ENCODE results near the gene INSR. TPM values are rescaled to one million over a fixed set of nuclear protein-coding genes. Genes with fewer than 3 reads are reported as not detected.

INSR gene
- polyA plus RNA-seq, 1 of the 3 experiments (the other 2 are of a cell fraction), result 3.6 TPM

DNA sequence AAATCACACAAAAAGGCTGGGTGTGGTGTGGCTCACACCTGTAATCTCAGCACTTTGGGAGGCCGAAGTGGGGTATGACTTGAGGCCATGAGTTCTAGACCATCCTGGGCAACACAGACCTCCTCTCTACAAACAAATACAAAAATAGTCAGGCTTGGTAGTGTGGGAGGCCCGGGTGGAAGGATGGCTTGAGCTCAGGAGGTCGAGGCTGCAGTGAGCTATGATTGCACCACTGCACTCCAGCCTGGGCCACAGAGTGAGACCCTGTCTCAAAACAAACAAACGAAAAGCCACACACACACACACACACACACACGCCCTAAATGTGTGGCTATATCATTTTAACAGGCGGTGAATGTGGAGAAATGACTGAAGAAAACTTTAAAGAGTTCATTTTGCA is 225.6 kb downstream of the INSR start:
- no peaks in the 10 kb centered on the region for H4K20me1 ChIP-seq (ENCODE audit: insufficient read depth)
- H3K4me2 ChIP-seq, result no peak overlapping the region
- no peaks in the 10 kb centered on the region for H3K9me2 ChIP-seq
- peaks cover 18% of the 10 kb centered on the region for H3K79me2 ChIP-seq (ENCODE audit: insufficient read depth)
- no peak overlapping the region for H3K9ac ChIP-seq
- no peak for DNase-seq
- WGBS (ENCODE audit: low lambda C conversion rate), result 62% methylated on average over 6 of the region's 6 CpGs
- H3K9me3 ChIP-seq, result no peaks in the 10 kb centered on the region
- H3K4me1 ChIP-seq (ENCODE audit: control insufficient read depth in 1 of 2, insufficient read depth in 2 of 2, low read depth in 1 of 2, low read length in 1 of 2), result peaks cover 3 to 4% of the 10 kb centered on the region in 2 experiments; a peak in 2 of 4 replicates
- TF ChIP-seq MXI1 (IDR thresholded peaks at IDR 0.05; ENCODE audit: low read depth, low read length) (no peak), TAF1 (IDR thresholded peaks at IDR 0.05; ENCODE audit: borderline replicate concordance, low read depth, low read length) (no peak), EZH2phosphoT487 (IDR thresholded peaks at IDR 0.05; ENCODE audit: borderline replicate concordance, low read depth) (no peak), GABPA (IDR thresholded peaks at IDR 0.05; ENCODE audit: low read depth) (no peak), IRF3 (IDR thresholded peaks at IDR 0.05; ENCODE audit: low read depth, low read length) (no peak), FOXM1 (IDR thresholded peaks at IDR 0.05; ENCODE audit: low read depth) (no peak), TCF12 (IDR thresholded peaks at IDR 0.05) (no peak), PBX3 (IDR thresholded peaks at IDR 0.05) (no peak), YY1 (IDR thresholded peaks at IDR 0.05; ENCODE audit: low read depth) (no peak), NFIC (IDR thresholded peaks at IDR 0.05; ENCODE audit: borderline replicate concordance) (no peak), USF1 (IDR thresholded peaks at IDR 0.05; ENCODE audit: borderline replicate concordance, low read depth) (no peak)
- TF ChIP-seq, protein P1, sequence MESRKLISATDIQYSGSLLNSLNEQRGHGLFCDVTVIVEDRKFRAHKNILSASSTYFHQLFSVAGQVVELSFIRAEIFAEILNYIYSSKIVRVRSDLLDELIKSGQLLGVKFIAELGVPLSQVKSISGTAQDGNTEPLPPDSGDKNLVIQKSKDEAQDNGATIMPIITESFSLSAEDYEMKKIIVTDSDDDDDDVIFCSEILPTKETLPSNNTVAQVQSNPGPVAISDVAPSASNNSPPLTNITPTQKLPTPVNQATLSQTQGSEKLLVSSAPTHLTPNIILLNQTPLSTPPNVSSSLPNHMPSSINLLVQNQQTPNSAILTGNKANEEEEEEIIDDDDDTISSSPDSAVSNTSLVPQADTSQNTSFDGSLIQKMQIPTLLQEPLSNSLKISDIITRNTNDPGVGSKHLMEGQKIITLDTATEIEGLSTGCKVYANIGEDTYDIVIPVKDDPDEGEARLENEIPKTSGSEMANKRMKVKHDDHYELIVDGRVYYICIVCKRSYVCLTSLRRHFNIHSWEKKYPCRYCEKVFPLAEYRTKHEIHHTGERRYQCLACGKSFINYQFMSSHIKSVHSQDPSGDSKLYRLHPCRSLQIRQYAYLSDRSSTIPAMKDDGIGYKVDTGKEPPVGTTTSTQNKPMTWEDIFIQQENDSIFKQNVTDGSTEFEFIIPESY (IDR thresholded peaks at IDR 0.05; ENCODE audit: borderline replicate concordance, low read depth), result no peak
- H3K27me3 ChIP-seq (ENCODE audit: insufficient read depth), result peaks cover 4% of the 10 kb centered on the region; the same call in 1 of the 2 replicates
- POLR2A ChIA-PET, result interaction anchor here (0.6 to 1.9 kb wide), 6 partner anchors 10 to 1066 kb away, joined by 3 to 15 read pairs (median 4); partner anchors contain the start of gene GPR108
- no peak overlapping the region for H3K27ac ChIP-seq (ENCODE audit: low read depth in 2 of 2, low read length in 1 of 2)
- H3K36me3 ChIP-seq (replicated peaks in 1 of 2; ENCODE audit: control insufficient read depth in 1 of 2, insufficient read depth in 2 of 2, low read length in 1 of 2), result peaks cover 14 to 32% of the 10 kb centered on the region in 2 experiments
- peaks cover 12% of the 10 kb centered on the region for H3F3A ChIP-seq (replicated peaks; ENCODE audit: insufficient read depth)
- peak overlapping the region; percentile 67 for H2AFZ ChIP-seq (ENCODE audit: low read depth)
- CTCF ChIA-PET, result interaction anchor here (2.5 kb wide), 1 partner anchor 33 kb away, joined by 8 read pairs; no protein-coding TSS in a partner anchor
- H3K4me3 ChIP-seq (ENCODE audit: low read depth in 2 of 2, low read length in 1 of 2), result peak overlapping the region in 1 of 2 experiments; percentile 16; a peak in 1 of 4 replicates

- Histone ChIP-seq H3K27ac (ENCODE audit: low read depth in 2 of 2, low read length in 1 of 2) (no peak overlapping the region), H3K9me3 (no peaks in the 10 kb centered on the region), H3K4me1 (ENCODE audit: control insufficient read depth in 1 of 2, insufficient read depth in 2 of 2, low read depth in 1 of 2, low read length in 1 of 2) (peaks cover 3 to 4% of the 10 kb centered on the region in 2 experiments; a peak in 2 of 4 replicates), H3K9ac (no peak overlapping the region), H2AFZ (ENCODE audit: low read depth) (no peak overlapping the region), H4K20me1 (ENCODE audit: insufficient read depth) (no peaks in the 10 kb centered on the region), H3K79me2 (ENCODE audit: insufficient read depth) (peaks cover 18% of the 10 kb centered on the region), H3K9me2 (no peaks in the 10 kb centered on the region), H3K4me3 (ENCODE audit: low read depth in 2 of 2, low read length in 1 of 2) (no peak overlapping the region), H3K4me2 (no peak overlapping the region), H3F3A (replicated peaks; ENCODE audit: insufficient read depth) (peaks cover 12% of the 10 kb centered on the region), H3K36me3 (replicated peaks in 1 of 2; ENCODE audit: control insufficient read depth in 1 of 2, insufficient read depth in 2 of 2, low read length in 1 of 2) (peaks cover 9 to 23% of the 10 kb centered on the region in 2 experiments), H3K27me3 (ENCODE audit: insufficient read depth) (peaks cover 4% of the 10 kb centered on the region; the same call in 1 of the 2 replicates)
- WGBS (ENCODE audit: low lambda C conversion rate), result 38% methylated on average over 2 of the region's 2 CpGs
- TF ChIP-seq NRF1 (IDR thresholded peaks at IDR 0.05; ENCODE audit: low read depth, low read length) (no peak), FOSL2 (IDR thresholded peaks at IDR 0.05; ENCODE audit: borderline replicate concordance, low read depth) (peak; percentile 17; the same call in 1 of the 2 replicates)
- ChIA-PET CTCF (no interaction called here), POLR2A (no interaction called here)
- DNase-seq, result no peak
These were observed 226.5 kb downstream of the INSR start for GRCh38 chr19:7067716-7068115.
